HG03045 (cell line): ENCODE measurements around the gene MATR3.

Experiments used
- ATAC-seq: cut with Tn5 transposase; IDR thresholded peaks from one replicate; pipeline ENCODE4 v1.9.1; 2021; ENCODE audit warnings: mild to moderate bottlenecking, moderate library complexity; ENCODE audit not compliant: unreplicated experiment

The MATR3 gene

GRCh38 chr5:139272471-139273321 is 20.8 kb upstream of the MATR3 start:
- no peak for ATAC-seq

- no peak for ATAC-seq
These were observed 20.3 kb upstream of the MATR3 start for GRCh38 chr5:139273322-139273571.

- ATAC-seq = peak; percentile 82
These were observed 19.8 kb upstream of the MATR3 start for GRCh38 chr5:139273572-139274289.

- ATAC-seq = no peak
These were observed 18.0 kb upstream of the MATR3 start for GRCh38 chr5:139275536-139275935.

GRCh38 chr5:139275956-139276355 is 17.6 kb upstream of the MATR3 start:
- no peak for ATAC-seq

- ATAC-seq = no peak
These were observed 17.1 kb upstream of the MATR3 start for GRCh38 chr5:139276426-139276825.

GRCh38 chr5:139277171-139277570 is 16.4 kb upstream of the MATR3 start:
- ATAC-seq = no peak

GRCh38 chr5:139278540-139279274 is 14.8 kb upstream of the MATR3 start:
- ATAC-seq = no peak

GRCh38 chr5:139282197-139282557 is 11.4 kb upstream of the MATR3 start:
- ATAC-seq = no peak

GRCh38 chr5:139283252-139284166 is 10.0 kb upstream of the MATR3 start:
- ATAC-seq = no peak

GRCh38 chr5:139284295-139284694 is 9.2 kb upstream of the MATR3 start:
- ATAC-seq = no peak

- ATAC-seq = no peak
These were observed 7.7 kb upstream of the MATR3 start for GRCh38 chr5:139285651-139286392.

GRCh38 chr5:139287890-139288635 is 5.5 kb upstream of the MATR3 start:
- ATAC-seq = no peak

GRCh38 chr5:139291051-139291450 is 2.5 kb upstream of the MATR3 start:
- no peak for ATAC-seq

GRCh38 chr5:139293202-139293506 is 386 bp upstream of the MATR3 start:
- no peak for ATAC-seq

GRCh38 chr5:139294374-139295165 is 1.0 kb downstream of the MATR3 start:
- peak; percentile 31 for ATAC-seq

GRCh38 chr5:139295346-139296057 is 2.0 kb downstream of the MATR3 start:
- ATAC-seq = no peak

GRCh38 chr5:139296198-139296597 is 2.7 kb downstream of the MATR3 start:
- no peak for ATAC-seq
